ENCODE measurements around the gene CCZ1.
"Not testable (repeated sequence)": the region's sequence is repeated elsewhere in the genome, so short reads cannot be mapped to it uniquely, and the experiment has no call there.

DNA sequence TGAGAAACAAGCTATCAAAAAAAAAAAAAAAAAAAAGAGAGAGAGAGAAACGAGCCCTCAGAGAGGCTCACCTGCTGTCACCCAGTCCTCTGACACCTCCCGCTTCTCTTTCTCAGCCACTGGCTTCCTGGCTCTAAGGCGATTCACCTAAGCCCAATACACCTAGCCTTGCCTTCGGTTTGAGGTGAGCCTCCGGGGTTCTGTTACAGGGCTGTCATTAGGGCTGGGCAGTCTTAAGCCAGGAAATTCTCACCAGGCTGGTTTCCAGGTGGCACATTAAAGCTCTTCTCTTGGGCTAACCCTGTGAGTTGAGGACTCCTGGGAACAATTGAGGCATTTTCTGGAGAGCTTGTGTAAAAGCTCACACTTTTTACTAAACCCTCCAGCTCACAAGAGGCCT lies 10.5 kb upstream of the CCZ1 start:
- not testable (repeated sequence) for TF ChIP-seq TAF1 (IDR thresholded peaks at IDR 0.05; ENCODE audit: borderline replicate concordance, low read depth, low read length); POLR2AphosphoS5 (IDR thresholded peaks at IDR 0.05; ENCODE audit: low read depth, low read length)

Measured in GM12892 (cell line).